ENCODE data around the gene BCL11B.

The BCL11B gene

DNA sequence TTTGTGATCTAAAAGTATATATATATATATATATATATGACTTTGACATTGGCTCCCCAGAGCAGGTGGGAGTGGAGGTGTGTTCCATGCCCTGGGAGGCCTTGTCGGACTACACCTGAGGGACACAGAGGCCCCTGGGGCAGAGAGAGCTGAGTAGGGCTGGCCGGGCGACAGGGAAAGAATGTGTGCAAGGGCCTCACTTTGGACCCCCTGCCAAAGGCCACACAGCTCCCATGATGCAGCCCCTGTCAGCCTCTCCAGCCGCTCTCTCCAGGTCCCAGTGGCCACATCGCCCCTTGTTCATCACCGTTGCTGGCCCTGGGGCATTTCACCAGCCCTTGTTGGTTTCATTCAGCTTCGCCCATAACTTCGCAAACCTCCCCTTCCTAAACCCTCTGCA, 123.9 kb downstream of the BCL11B start:
- H3K9ac ChIP-seq (ENCODE audit: low read length), result no peak overlapping the region
- H3K9me2 ChIP-seq (replicated peaks; ENCODE audit: insufficient read depth, low read length), result no peaks in the 10 kb centered on the region
- TF ChIP-seq, protein P1, sequence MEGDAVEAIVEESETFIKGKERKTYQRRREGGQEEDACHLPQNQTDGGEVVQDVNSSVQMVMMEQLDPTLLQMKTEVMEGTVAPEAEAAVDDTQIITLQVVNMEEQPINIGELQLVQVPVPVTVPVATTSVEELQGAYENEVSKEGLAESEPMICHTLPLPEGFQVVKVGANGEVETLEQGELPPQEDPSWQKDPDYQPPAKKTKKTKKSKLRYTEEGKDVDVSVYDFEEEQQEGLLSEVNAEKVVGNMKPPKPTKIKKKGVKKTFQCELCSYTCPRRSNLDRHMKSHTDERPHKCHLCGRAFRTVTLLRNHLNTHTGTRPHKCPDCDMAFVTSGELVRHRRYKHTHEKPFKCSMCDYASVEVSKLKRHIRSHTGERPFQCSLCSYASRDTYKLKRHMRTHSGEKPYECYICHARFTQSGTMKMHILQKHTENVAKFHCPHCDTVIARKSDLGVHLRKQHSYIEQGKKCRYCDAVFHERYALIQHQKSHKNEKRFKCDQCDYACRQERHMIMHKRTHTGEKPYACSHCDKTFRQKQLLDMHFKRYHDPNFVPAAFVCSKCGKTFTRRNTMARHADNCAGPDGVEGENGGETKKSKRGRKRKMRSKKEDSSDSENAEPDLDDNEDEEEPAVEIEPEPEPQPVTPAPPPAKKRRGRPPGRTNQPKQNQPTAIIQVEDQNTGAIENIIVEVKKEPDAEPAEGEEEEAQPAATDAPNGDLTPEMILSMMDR (IDR thresholded peaks at IDR 0.05; ENCODE audit: insufficient read depth, low read length, poor library complexity, severe bottlenecking), result no peak
- no peak for TF ChIP-seq EZH2phosphoT487 (conservative IDR thresholded peaks at IDR 0.05; ENCODE audit: low read length)
- H3K27ac ChIP-seq (ENCODE audit: low read depth, low read length), result no peak overlapping the region
- H3K4me3 ChIP-seq (ENCODE audit: insufficient read depth, low read length, poor library complexity, severe bottlenecking), result no peak overlapping the region
- no peaks in the 10 kb centered on the region for H3K79me2 ChIP-seq (ENCODE audit: insufficient read depth, low read length)
- no peak overlapping the region for H3K4me2 ChIP-seq (ENCODE audit: low read depth, low read length, poor library complexity, severe bottlenecking)
- H3K27me3 ChIP-seq (ENCODE audit: low read length), result 0 out of 2 replicates have a peak, but pooled peaks cover 3% of the 10 kb centered on the region
- H3K36me3 ChIP-seq (ENCODE audit: low read length), result no peaks in the 10 kb centered on the region
- no peaks in the 10 kb centered on the region for H4K20me1 ChIP-seq (ENCODE audit: low read depth, low read length)
- H3K9me3 ChIP-seq (ENCODE audit: insufficient read depth, low read length), result no peaks in the 10 kb centered on the region
- no peaks in the 10 kb centered on the region for H3F3A ChIP-seq (ENCODE audit: insufficient read depth)
- H2AFZ ChIP-seq (ENCODE audit: low read depth, low read length, severe bottlenecking), result no peak overlapping the region

DNA sequence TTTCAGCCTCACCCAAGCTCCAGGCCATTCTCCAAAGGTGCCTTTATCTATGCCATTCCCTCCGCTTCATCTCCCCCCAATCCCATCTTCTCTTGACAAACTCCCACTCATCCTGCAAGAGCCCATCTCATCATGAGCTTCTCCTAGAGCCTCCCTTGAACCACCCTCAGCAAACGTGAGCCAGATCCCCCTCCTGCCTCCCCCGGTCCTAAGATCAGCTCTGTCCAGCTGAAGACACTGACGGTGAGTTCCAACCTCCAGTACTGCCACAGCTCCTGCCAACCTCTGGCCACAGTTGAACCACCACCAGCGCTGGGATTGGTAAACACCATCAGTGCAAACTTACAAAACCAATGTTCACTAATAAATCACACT, 124.6 kb downstream of the BCL11B start:
- Histone ChIP-seq H3K27ac (ENCODE audit: low read depth, low read length) (no peak overlapping the region), H3K4me2 (ENCODE audit: low read depth, low read length, poor library complexity, severe bottlenecking) (no peak overlapping the region), H3K27me3 (ENCODE audit: low read length) (0 out of 2 replicates have a peak, but pooled peaks cover 3% of the 10 kb centered on the region), H3K36me3 (ENCODE audit: low read length) (no peaks in the 10 kb centered on the region), H4K20me1 (ENCODE audit: low read depth, low read length) (no peaks in the 10 kb centered on the region), H3K9me3 (ENCODE audit: insufficient read depth, low read length) (no peaks in the 10 kb centered on the region), H3K4me3 (ENCODE audit: insufficient read depth, low read length, poor library complexity, severe bottlenecking) (no peak overlapping the region), H3K79me2 (ENCODE audit: insufficient read depth, low read length) (no peaks in the 10 kb centered on the region), H3F3A (ENCODE audit: insufficient read depth) (no peaks in the 10 kb centered on the region), H3K9me2 (replicated peaks; ENCODE audit: insufficient read depth, low read length) (no peaks in the 10 kb centered on the region), H2AFZ (ENCODE audit: low read depth, low read length, severe bottlenecking) (no peak overlapping the region), H3K9ac (ENCODE audit: low read length) (no peak overlapping the region)
- TF ChIP-seq, protein P1 (IDR thresholded peaks at IDR 0.05; ENCODE audit: insufficient read depth, low read length, poor library complexity, severe bottlenecking), result no peak
- no peak for TF ChIP-seq EZH2phosphoT487 (conservative IDR thresholded peaks at IDR 0.05; ENCODE audit: low read length)

DNA sequence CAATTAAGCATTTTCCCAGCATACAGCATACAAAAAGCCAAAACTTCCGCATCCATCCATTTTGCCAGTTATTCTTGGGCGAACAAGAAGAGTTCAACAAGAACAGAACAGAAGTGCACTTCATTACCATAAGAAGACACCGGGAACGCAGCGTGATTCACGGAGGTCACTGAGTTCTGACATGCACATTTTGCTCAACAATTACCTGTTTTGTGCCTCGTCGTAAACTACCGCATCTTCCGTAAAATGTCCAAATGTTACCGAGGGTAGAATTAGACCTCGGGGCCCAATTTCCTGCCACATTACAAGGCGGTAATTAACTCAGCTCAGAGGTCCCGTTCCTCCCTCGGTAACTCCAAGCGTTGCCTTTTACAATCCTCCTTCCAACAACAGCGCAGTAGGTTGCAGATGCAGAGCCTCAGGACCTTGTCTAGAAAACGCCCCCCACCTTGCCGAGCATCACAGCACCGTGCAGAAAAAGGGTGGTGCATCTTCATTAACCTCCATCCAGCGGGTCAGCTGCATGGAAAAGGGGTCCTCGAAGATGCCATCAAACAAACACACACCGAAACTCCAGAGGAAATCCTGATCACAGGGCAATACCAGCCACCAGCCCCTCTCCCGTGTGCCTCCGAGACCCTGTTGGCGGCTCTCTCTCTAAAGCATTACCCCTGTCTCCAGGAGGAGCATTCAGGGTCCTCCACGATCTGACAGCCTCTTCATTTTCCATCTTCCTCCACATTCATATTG, 125.2 kb downstream of the BCL11B start:
- no peak overlapping the region for H3K4me2 ChIP-seq (ENCODE audit: low read depth, low read length, poor library complexity, severe bottlenecking)
- H3K4me3 ChIP-seq (ENCODE audit: insufficient read depth, low read length, poor library complexity, severe bottlenecking), result no peak overlapping the region
- TF ChIP-seq, protein P1 (IDR thresholded peaks at IDR 0.05; ENCODE audit: insufficient read depth, low read length, poor library complexity, severe bottlenecking), result no peak
- no peak for TF ChIP-seq EZH2phosphoT487 (conservative IDR thresholded peaks at IDR 0.05; ENCODE audit: low read length)
- no peak overlapping the region for H2AFZ ChIP-seq (ENCODE audit: low read depth, low read length, severe bottlenecking)
- H3K79me2 ChIP-seq (ENCODE audit: insufficient read depth, low read length), result no peaks in the 10 kb centered on the region
- H4K20me1 ChIP-seq (ENCODE audit: low read depth, low read length), result no peaks in the 10 kb centered on the region
- H3K27me3 ChIP-seq (ENCODE audit: low read length), result 0 out of 2 replicates have a peak, but pooled peaks cover 3% of the 10 kb centered on the region
- no peaks in the 10 kb centered on the region for H3F3A ChIP-seq (ENCODE audit: insufficient read depth)
- no peaks in the 10 kb centered on the region for H3K9me3 ChIP-seq (ENCODE audit: insufficient read depth, low read length)
- no peaks in the 10 kb centered on the region for H3K9me2 ChIP-seq (replicated peaks; ENCODE audit: insufficient read depth, low read length)
- H3K27ac ChIP-seq (ENCODE audit: low read depth, low read length), result no peak overlapping the region
- no peak overlapping the region for H3K9ac ChIP-seq (ENCODE audit: low read length)
- no peaks in the 10 kb centered on the region for H3K36me3 ChIP-seq (ENCODE audit: low read length)

Measured in SU-DHL-6 (cell line).